Forelimb muscle (tissue), 1 donor: Measurements from ENCODE around the gene SUPT3H. TPM values are rescaled to one million over a fixed set of nuclear protein-coding genes. Genes with fewer than 3 reads are reported as not detected.

ENCODE experiments used
- DNase-seq: peaks from one replicate; pipeline ENCODE4 v3.0.0-alpha.2; 2013; ENCODE audit warnings: low read depth
- polyA plus RNA-seq: library from polyadenylated mRNA; unstranded; fragments of 120-200 nt; gene quantifications from one replicate; pipeline ENCODE4 v1.2.1, GENCODE V29; 2013; ENCODE audit not compliant: insufficient read length

Gene SUPT3H
- polyA plus RNA-seq = 10.8 TPM

DNA sequence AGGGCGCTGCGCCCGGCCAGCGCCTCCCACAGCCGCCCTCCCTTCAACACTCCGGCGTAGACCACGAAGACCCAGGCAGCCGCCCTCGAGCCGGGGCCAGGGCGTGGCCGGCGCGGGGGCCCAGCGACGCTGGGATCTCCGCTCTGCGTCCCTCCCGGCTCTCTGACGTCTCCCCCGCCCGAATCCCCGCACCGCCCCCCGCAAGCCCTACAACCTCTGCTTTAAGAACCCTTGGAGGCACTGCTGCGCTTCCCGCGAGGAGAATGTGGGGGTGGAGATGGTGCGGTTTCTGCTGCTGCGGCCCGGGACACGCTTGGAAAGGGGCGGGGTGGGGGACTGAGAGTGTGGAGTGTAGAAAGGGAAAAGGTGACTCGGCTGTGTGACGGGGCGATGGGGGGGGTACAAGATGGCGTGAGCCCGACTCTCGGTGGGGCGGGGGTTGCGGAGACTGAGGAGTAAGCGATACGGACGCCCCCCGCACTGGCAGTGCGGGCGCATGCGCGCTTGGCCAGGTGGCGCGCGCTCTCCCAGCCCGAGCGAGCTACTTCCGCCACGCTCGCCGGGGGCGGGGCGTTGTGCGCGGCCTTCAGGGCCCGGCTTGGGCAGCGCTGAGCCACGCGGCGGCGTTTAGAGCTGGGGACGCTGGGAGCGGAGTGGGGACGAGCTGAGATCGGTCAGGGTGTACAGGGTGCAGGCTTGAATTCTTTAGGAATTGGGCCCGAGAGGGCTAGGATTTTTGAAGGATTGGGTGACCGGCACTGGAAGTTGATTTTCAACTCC lies at the start of gene SUPT3H:
Gene SUPT3H (minus strand): TSS at position 381 of the 780 bp plus-strand sequence.
- DNase-seq = peak; percentile 92

DNA sequence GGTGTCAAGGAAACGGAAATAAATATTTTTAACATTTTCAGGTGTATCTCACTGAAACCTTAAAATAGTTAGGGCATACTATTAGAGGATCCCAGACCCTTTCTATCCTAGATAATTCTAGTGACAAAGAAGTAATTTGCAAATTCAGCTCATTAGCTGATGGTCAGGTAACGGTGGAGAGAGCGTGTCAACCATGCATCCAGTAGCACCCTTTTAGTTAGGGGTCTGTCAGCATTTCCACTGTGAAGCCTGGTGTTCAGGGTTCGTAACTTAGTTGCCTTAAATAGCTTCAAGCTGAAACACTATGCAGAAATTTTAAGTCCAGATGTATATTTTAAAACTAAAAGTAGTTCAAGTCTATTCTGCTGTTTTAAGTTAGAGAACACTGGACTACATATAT lies 48.5 kb upstream of the SUPT3H start:
- no peak for DNase-seq

GRCh38 chr6:45424451-45424861 lies 46.7 kb upstream of the SUPT3H start:
- DNase-seq = no peak

- no peak for DNase-seq
Measured at GRCh38 chr6:45423824-45424450, 46.2 kb upstream of the SUPT3H start.

- DNase-seq = no peak
Measured at GRCh38 chr6:45423111-45423823, 45.5 kb upstream of the SUPT3H start.

GRCh38 chr6:45422503-45423110 lies 44.9 kb upstream of the SUPT3H start:
- no peak for DNase-seq

- DNase-seq = no peak
Measured at GRCh38 chr6:45421709-45422502, 44.2 kb upstream of the SUPT3H start.

GRCh38 chr6:45420909-45421708 lies 43.4 kb upstream of the SUPT3H start:
- DNase-seq = no peak

GRCh38 chr6:45420083-45420908 lies 42.6 kb upstream of the SUPT3H start:
- DNase-seq = no peak

DNA sequence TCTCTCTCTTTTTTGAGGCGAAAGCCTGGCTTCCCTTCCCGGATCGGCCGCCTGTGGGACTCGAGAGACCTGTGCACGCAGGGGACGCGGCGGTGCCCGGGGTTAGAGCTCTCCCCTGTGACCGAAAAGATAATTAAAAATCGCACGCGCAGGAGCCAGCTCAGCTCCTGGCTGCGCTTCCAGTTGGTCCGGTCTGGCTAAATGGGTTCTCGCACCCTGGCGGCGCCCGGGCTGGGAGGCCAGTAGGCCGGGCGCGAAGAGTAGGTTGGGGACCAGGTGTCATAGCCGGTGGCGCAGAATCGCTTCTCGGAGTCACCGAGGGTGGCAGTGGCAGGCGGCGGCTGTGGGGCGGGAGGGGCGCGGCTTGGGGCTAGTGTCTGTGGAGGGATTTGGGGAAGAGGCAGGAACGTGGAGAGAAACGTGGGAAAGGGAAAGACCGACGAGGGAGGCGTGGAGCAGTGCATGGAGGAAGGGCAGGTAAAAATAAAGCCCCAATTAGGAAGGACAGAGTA lies 41.9 kb upstream of the SUPT3H start:
- no peak for DNase-seq

DNA sequence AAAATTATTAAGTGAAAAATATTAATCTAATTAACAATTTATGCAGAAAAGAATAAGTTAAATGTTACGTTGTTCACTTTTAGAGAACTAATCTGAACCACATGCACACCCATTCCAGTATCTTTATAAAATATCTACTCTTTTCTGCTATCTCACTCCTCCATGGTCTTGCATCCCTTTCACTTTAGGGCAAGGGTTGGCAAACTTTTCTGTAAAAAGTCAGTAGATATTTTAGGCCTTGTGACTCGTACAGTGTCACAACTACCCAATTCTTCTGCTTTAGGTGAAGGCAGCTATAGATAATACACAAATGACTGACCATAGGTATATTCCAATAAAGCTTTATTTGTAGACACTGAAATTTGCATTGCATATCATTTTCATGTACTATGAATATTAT lies 39.7 kb upstream of the SUPT3H start:
- DNase-seq = no peak

- no peak for DNase-seq
Measured at GRCh38 chr6:45416700-45417099, 39.0 kb upstream of the SUPT3H start.

- no peak for DNase-seq
Measured at GRCh38 chr6:45415788-45416518, 38.2 kb upstream of the SUPT3H start.

GRCh38 chr6:45415315-45415714 lies 37.6 kb upstream of the SUPT3H start:
- DNase-seq = no peak

DNA sequence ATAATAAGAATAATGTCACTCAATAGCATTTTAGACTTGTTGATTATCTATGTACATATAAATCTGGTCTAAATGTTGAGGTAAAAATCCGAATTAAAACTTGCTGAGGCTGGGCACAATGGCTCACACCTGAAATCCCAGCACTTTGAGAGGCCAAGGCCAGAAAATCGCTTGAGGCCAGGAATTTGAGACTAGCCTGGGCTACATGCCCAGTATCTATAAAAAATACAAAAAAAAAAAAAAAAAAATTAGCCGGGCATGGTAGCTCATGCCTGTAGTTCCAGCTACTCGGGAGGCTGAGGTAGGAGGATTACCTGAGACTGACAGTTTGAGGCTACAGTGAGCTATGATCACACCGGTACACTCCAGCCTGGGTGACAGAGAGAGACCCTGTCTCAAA lies 34.2 kb upstream of the SUPT3H start:
- no peak for DNase-seq

- no peak for DNase-seq
Measured at GRCh38 chr6:45400021-45400420, 22.3 kb upstream of the SUPT3H start.

DNA sequence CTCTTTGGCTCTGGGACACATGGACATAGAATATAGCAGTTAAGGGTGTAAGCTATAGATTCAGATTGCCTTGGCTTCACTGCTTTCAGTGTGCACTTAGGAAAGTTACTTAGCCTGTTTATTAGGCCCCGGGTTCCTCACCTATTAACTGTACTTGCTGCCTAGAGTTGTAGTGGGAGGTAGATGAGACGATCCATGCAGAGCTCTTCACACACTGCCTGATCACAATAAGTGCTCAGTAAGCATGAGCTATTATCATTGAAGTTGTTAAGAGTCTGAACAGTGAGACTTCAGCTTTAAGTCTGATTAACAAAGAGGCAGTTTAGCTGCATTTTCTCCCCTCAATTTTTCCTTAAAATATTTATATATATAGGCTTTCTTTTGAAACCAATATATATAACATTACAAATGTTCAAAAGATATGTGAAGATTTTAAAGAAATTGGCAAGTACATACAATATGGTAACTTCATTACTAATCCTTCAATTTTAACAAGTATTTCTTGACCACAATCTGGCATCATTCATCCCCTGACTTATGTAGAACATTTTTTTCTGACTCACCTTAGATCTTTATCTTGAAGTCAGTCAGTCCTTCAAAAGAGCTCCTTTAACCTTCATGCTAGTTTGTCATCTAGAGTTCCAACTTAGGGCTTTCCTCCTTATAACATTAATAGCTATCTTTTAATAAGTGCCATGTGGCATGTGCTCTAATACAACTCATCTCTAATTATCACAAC lies 20.5 kb upstream of the SUPT3H start:
- no peak for DNase-seq

DNA sequence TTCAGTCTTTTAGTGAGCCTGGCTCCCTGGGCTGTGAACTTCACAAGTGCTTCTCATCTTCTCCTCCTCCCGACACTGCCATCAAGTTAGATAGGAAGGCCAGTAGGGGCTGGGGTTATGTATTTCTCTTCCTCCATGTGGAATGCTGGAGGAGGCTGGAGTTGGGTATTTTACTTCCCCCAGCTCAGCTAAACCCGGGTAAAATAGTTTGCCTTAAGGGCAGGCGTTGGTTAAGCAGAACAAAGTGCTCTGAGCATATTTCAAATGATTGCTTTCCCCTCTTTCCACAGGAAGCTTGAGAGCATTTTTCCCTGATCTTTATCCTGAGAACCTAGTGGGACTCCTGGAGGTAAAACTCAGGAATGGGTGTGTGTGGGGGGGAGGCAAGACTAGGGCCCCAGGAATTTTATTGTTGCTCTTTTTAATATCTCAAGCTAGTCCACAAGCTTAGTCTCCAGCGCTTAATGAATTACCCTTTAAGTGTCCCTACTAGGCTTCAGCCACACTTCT lies 16.9 kb upstream of the SUPT3H start:
- DNase-seq = no peak
